Measurements from ENCODE around the gene CFAP74. TPM values are rescaled to one million over a fixed set of nuclear protein-coding genes. Genes with fewer than 3 reads are reported as not detected.

CFAP74 gene
- total RNA-seq, 1 experiment from 2014 or later, result not detected

- Histone ChIP-seq H3K9me2 (replicated peaks; ENCODE audit: insufficient read depth, low read length) (no peaks in the 10 kb centered on the region), H3K27me3 (ENCODE audit: low read length) (no peaks in the 10 kb centered on the region), H3K79me2 (ENCODE audit: low read length) (no peaks in the 10 kb centered on the region), H3K4me3 (ENCODE audit: low read length) (no peak overlapping the region), H3K9me3 (ENCODE audit: low read length) (no peaks in the 10 kb centered on the region), H3K4me2 (ENCODE audit: low read depth, low read length, poor library complexity, severe bottlenecking) (no peak overlapping the region), H3K9ac (ENCODE audit: low read length) (no peak overlapping the region), H3K27ac (ENCODE audit: low read length) (no peak overlapping the region), H3K36me3 (ENCODE audit: insufficient read depth, low read length) (no peaks in the 10 kb centered on the region), H2AFZ (ENCODE audit: low read length) (no peak overlapping the region), H3K4me1 (ENCODE audit: low read length) (no peaks in the 10 kb centered on the region), H4K20me1 (ENCODE audit: insufficient read depth, low read depth, low read length) (no peaks in the 10 kb centered on the region)
- DNase-seq, result no peak
Observed at GRCh38 chr1:1954015-1954414, 49.6 kb downstream of the CFAP74 start.

- Histone ChIP-seq H3K9me3 (ENCODE audit: low read length) (no peaks in the 10 kb centered on the region), H4K20me1 (ENCODE audit: insufficient read depth, low read depth, low read length) (no peaks in the 10 kb centered on the region), H3K4me1 (ENCODE audit: low read length) (no peaks in the 10 kb centered on the region), H3K9ac (ENCODE audit: low read length) (no peak overlapping the region), H3K9me2 (replicated peaks; ENCODE audit: insufficient read depth, low read length) (no peaks in the 10 kb centered on the region), H3K79me2 (ENCODE audit: low read length) (no peaks in the 10 kb centered on the region), H3K27ac (ENCODE audit: low read length) (no peak overlapping the region), H2AFZ (ENCODE audit: low read length) (no peak overlapping the region), H3K4me2 (ENCODE audit: low read depth, low read length, poor library complexity, severe bottlenecking) (no peak overlapping the region), H3K27me3 (ENCODE audit: low read length) (no peaks in the 10 kb centered on the region), H3K36me3 (ENCODE audit: insufficient read depth, low read length) (no peaks in the 10 kb centered on the region), H3K4me3 (ENCODE audit: low read length) (no peak overlapping the region)
- no peak for DNase-seq
Observed at GRCh38 chr1:1950940-1951339, 52.6 kb downstream of the CFAP74 start.

GRCh38 chr1:1948783-1949182 lies 54.8 kb downstream of the CFAP74 start:
- Histone ChIP-seq H2AFZ (ENCODE audit: low read length) (no peak overlapping the region), H3K36me3 (ENCODE audit: insufficient read depth, low read length) (no peaks in the 10 kb centered on the region), H3K4me2 (ENCODE audit: low read depth, low read length, poor library complexity, severe bottlenecking) (no peak overlapping the region), H3K4me3 (ENCODE audit: low read length) (no peak overlapping the region), H3K79me2 (ENCODE audit: low read length) (no peaks in the 10 kb centered on the region), H3K9me3 (ENCODE audit: low read length) (no peaks in the 10 kb centered on the region), H3K9ac (ENCODE audit: low read length) (no peak overlapping the region), H3K9me2 (replicated peaks; ENCODE audit: insufficient read depth, low read length) (no peaks in the 10 kb centered on the region), H3K27ac (ENCODE audit: low read length) (no peak overlapping the region), H3K4me1 (ENCODE audit: low read length) (no peaks in the 10 kb centered on the region), H4K20me1 (ENCODE audit: insufficient read depth, low read depth, low read length) (no peaks in the 10 kb centered on the region), H3K27me3 (ENCODE audit: low read length) (no peaks in the 10 kb centered on the region)
- no peak for DNase-seq

- Histone ChIP-seq H3K9me2 (replicated peaks; ENCODE audit: insufficient read depth, low read length) (no peaks in the 10 kb centered on the region), H3K9me3 (ENCODE audit: low read length) (no peaks in the 10 kb centered on the region), H3K4me1 (ENCODE audit: low read length) (peaks cover 10% of the 10 kb centered on the region), H2AFZ (ENCODE audit: low read length) (no peak overlapping the region), H3K79me2 (ENCODE audit: low read length) (no peaks in the 10 kb centered on the region), H3K4me2 (ENCODE audit: low read depth, low read length, poor library complexity, severe bottlenecking) (no peak overlapping the region), H3K9ac (ENCODE audit: low read length) (no peak overlapping the region), H3K4me3 (ENCODE audit: low read length) (no peak overlapping the region), H3K36me3 (ENCODE audit: insufficient read depth, low read length) (no peaks in the 10 kb centered on the region), H4K20me1 (ENCODE audit: insufficient read depth, low read depth, low read length) (no peaks in the 10 kb centered on the region), H3K27ac (ENCODE audit: low read length) (no peak overlapping the region), H3K27me3 (ENCODE audit: low read length) (no peaks in the 10 kb centered on the region)
- no peak for DNase-seq
Observed at GRCh38 chr1:1947493-1947892, 56.1 kb downstream of the CFAP74 start.

- Histone ChIP-seq H2AFZ (ENCODE audit: low read length) (no peak overlapping the region), H3K9me3 (ENCODE audit: low read length) (no peaks in the 10 kb centered on the region), H3K36me3 (ENCODE audit: insufficient read depth, low read length) (no peaks in the 10 kb centered on the region), H3K27ac (ENCODE audit: low read length) (no peak overlapping the region), H3K79me2 (ENCODE audit: low read length) (no peaks in the 10 kb centered on the region), H3K9me2 (replicated peaks; ENCODE audit: insufficient read depth, low read length) (no peaks in the 10 kb centered on the region), H3K4me1 (ENCODE audit: low read length) (peaks cover 15% of the 10 kb centered on the region), H3K27me3 (ENCODE audit: low read length) (no peaks in the 10 kb centered on the region), H3K4me3 (ENCODE audit: low read length) (no peak overlapping the region), H3K9ac (ENCODE audit: low read length) (no peak overlapping the region), H4K20me1 (ENCODE audit: insufficient read depth, low read depth, low read length) (no peaks in the 10 kb centered on the region), H3K4me2 (ENCODE audit: low read depth, low read length, poor library complexity, severe bottlenecking) (no peak overlapping the region)
- DNase-seq, result no peak
Observed at GRCh38 chr1:1946540-1946939, 57.0 kb downstream of the CFAP74 start.

GRCh38 chr1:1945782-1946393 lies 57.7 kb downstream of the CFAP74 start:
- H3K9me2 ChIP-seq (replicated peaks; ENCODE audit: insufficient read depth, low read length), result no peaks in the 10 kb centered on the region
- no peak overlapping the region for H2AFZ ChIP-seq (ENCODE audit: low read length)
- H3K9ac ChIP-seq (ENCODE audit: low read length), result no peak overlapping the region
- no peak overlapping the region for H3K4me3 ChIP-seq (ENCODE audit: low read length)
- no peaks in the 10 kb centered on the region for H4K20me1 ChIP-seq (ENCODE audit: insufficient read depth, low read depth, low read length)
- peaks cover 15% of the 10 kb centered on the region for H3K4me1 ChIP-seq (ENCODE audit: low read length)
- no peaks in the 10 kb centered on the region for H3K36me3 ChIP-seq (ENCODE audit: insufficient read depth, low read length)
- DNase-seq, result no peak
- H3K27ac ChIP-seq (ENCODE audit: low read length), result no peak overlapping the region
- H3K9me3 ChIP-seq (ENCODE audit: low read length), result no peaks in the 10 kb centered on the region
- H3K79me2 ChIP-seq (ENCODE audit: low read length), result no peaks in the 10 kb centered on the region
- no peaks in the 10 kb centered on the region for H3K27me3 ChIP-seq (ENCODE audit: low read length)
- no peak overlapping the region for H3K4me2 ChIP-seq (ENCODE audit: low read depth, low read length, poor library complexity, severe bottlenecking)

GRCh38 chr1:1943834-1944570 lies 59.6 kb downstream of the CFAP74 start:
- Histone ChIP-seq H3K4me2 (ENCODE audit: low read depth, low read length, poor library complexity, severe bottlenecking) (no peak overlapping the region), H3K9me3 (ENCODE audit: low read length) (no peaks in the 10 kb centered on the region), H3K9me2 (replicated peaks; ENCODE audit: insufficient read depth, low read length) (no peaks in the 10 kb centered on the region), H2AFZ (ENCODE audit: low read length) (peak overlapping the region; percentile 18; the same call in 1 of the 2 replicates), H3K4me3 (ENCODE audit: low read length) (no peak overlapping the region), H3K4me1 (ENCODE audit: low read length) (peaks cover 15% of the 10 kb centered on the region), H3K79me2 (ENCODE audit: low read length) (no peaks in the 10 kb centered on the region), H3K27ac (ENCODE audit: low read length) (no peak overlapping the region), H3K27me3 (ENCODE audit: low read length) (no peaks in the 10 kb centered on the region), H3K9ac (ENCODE audit: low read length) (no peak overlapping the region), H4K20me1 (ENCODE audit: insufficient read depth, low read depth, low read length) (no peaks in the 10 kb centered on the region), H3K36me3 (ENCODE audit: insufficient read depth, low read length) (no peaks in the 10 kb centered on the region)
- peak; percentile 61 for DNase-seq

GRCh38 chr1:1942753-1943656 lies 60.6 kb downstream of the CFAP74 start:
- no peak overlapping the region for H3K27ac ChIP-seq (ENCODE audit: low read length)
- H3K4me1 ChIP-seq (ENCODE audit: low read length), result peaks cover 15% of the 10 kb centered on the region
- H2AFZ ChIP-seq (ENCODE audit: low read length), result peak overlapping the region; percentile 58; the same call in 1 of the 2 replicates
- H3K9me2 ChIP-seq (replicated peaks; ENCODE audit: insufficient read depth, low read length), result no peaks in the 10 kb centered on the region
- peak overlapping the region; percentile 52 for H3K4me2 ChIP-seq (ENCODE audit: low read depth, low read length, poor library complexity, severe bottlenecking)
- H3K4me3 ChIP-seq (ENCODE audit: low read length), result peak overlapping the region; percentile 30; the same call in 1 of the 2 replicates
- H3K9me3 ChIP-seq (ENCODE audit: low read length), result no peaks in the 10 kb centered on the region
- H3K27me3 ChIP-seq (ENCODE audit: low read length), result no peaks in the 10 kb centered on the region
- H4K20me1 ChIP-seq (ENCODE audit: insufficient read depth, low read depth, low read length), result no peaks in the 10 kb centered on the region
- no peaks in the 10 kb centered on the region for H3K79me2 ChIP-seq (ENCODE audit: low read length)
- DNase-seq, result peak; percentile 76
- peak overlapping the region; percentile 44; the same call in 1 of the 2 replicates for H3K9ac ChIP-seq (ENCODE audit: low read length)
- no peaks in the 10 kb centered on the region for H3K36me3 ChIP-seq (ENCODE audit: insufficient read depth, low read length)

Data from Karpas-422 (cell line).